Measurements from ENCODE around the gene DRD5. TPM values are rescaled to one million over a fixed set of nuclear protein-coding genes. Genes with fewer than 3 reads are reported as not detected.
A peak's percentile ranks its signal among the peaks of the same experiment; 100 is the strongest.

Gene DRD5
- total and polyA plus RNA-seq, 10 of the 15 experiments (the other 5 are each of a cell fraction or from before 2014, with no cell fraction given), result not detected

DNA sequence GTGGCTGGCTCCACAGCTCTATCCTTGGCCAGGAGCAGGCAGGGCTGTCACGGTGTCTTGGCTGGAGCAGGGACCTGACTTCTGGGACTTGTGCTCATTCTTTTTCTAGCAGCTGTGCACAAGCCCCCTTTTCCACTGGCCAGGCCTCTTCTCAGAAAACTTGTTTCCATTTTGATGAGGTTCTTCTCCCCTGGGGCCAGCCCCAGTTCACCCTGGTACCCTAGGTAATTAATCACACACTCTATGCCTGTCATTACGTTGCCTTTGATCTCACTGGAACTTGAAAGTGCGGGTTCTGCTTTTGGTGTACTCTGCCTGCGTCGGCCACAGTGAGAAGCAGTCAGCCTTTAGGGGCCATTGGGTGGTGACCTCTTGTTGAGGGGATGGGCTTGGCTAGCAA is 26.6 kb downstream of the DRD5 start (continued):
- no peak for TF ChIP-seq ZNF592 (IDR thresholded peaks at IDR 0.05)
- TF ChIP-seq SIX5 (IDR thresholded peaks at IDR 0.05; ENCODE audit: low read depth, low read length, severe bottlenecking), result no peak
- TF ChIP-seq, protein P1, sequence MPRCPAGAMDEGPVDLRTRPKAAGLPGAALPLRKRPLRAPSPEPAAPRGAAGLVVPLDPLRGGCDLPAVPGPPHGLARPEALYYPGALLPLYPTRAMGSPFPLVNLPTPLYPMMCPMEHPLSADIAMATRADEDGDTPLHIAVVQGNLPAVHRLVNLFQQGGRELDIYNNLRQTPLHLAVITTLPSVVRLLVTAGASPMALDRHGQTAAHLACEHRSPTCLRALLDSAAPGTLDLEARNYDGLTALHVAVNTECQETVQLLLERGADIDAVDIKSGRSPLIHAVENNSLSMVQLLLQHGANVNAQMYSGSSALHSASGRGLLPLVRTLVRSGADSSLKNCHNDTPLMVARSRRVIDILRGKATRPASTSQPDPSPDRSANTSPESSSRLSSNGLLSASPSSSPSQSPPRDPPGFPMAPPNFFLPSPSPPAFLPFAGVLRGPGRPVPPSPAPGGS (IDR thresholded peaks at IDR 0.05; ENCODE audit: borderline replicate concordance, insufficient read depth, low read depth, low read length, poor library complexity, severe bottlenecking), result no peak
- no peak for TF ChIP-seq RAD51 (IDR thresholded peaks at IDR 0.05)
- no peak for TF ChIP-seq HDGF (IDR thresholded peaks at IDR 0.05)
- TF ChIP-seq TCF12 (IDR thresholded peaks at IDR 0.05; ENCODE audit: low read depth, low read length), result 0 out of 2 replicates have a peak, but pooled peaks have one; percentile 44
- no peak; the same call in 1 of the 2 replicates for TF ChIP-seq YY1 (IDR thresholded peaks at IDR 0.05; ENCODE audit: low read depth, low read length)
- no peak for TF ChIP-seq SMAD5 (IDR thresholded peaks at IDR 0.05; ENCODE audit: low read depth)
- TF ChIP-seq ZNF24 (IDR thresholded peaks at IDR 0.05), result 0 out of 2 replicates have a peak, but pooled peaks have one; percentile 47
- TF ChIP-seq SIN3A (IDR thresholded peaks at IDR 0.05; ENCODE audit: low read depth, low read length), result no peak
- peak in 1 of 2 experiments; percentile 58; a peak in 2 of 4 replicates for TF ChIP-seq EP300 (IDR thresholded peaks at IDR 0.05; ENCODE audit: borderline replicate concordance in 1 of 2, control insufficient read depth in 1 of 2, low read depth in 2 of 2, low read length in 2 of 2)
- TF ChIP-seq, protein P2, sequence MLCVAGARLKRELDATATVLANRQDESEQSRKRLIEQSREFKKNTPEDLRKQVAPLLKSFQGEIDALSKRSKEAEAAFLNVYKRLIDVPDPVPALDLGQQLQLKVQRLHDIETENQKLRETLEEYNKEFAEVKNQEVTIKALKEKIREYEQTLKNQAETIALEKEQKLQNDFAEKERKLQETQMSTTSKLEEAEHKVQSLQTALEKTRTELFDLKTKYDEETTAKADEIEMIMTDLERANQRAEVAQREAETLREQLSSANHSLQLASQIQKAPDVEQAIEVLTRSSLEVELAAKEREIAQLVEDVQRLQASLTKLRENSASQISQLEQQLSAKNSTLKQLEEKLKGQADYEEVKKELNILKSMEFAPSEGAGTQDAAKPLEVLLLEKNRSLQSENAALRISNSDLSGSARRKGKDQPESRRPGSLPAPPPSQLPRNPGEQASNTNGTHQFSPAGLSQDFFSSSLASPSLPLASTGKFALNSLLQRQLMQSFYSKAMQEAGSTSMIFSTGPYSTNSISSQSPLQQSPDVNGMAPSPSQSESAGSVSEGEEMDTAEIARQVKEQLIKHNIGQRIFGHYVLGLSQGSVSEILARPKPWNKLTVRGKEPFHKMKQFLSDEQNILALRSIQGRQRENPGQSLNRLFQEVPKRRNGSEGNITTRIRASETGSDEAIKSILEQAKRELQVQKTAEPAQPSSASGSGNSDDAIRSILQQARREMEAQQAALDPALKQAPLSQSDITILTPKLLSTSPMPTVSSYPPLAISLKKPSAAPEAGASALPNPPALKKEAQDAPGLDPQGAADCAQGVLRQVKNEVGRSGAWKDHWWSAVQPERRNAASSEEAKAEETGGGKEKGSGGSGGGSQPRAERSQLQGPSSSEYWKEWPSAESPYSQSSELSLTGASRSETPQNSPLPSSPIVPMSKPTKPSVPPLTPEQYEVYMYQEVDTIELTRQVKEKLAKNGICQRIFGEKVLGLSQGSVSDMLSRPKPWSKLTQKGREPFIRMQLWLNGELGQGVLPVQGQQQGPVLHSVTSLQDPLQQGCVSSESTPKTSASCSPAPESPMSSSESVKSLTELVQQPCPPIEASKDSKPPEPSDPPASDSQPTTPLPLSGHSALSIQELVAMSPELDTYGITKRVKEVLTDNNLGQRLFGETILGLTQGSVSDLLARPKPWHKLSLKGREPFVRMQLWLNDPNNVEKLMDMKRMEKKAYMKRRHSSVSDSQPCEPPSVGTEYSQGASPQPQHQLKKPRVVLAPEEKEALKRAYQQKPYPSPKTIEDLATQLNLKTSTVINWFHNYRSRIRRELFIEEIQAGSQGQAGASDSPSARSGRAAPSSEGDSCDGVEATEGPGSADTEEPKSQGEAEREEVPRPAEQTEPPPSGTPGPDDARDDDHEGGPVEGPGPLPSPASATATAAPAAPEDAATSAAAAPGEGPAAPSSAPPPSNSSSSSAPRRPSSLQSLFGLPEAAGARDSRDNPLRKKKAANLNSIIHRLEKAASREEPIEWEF (IDR thresholded peaks at IDR 0.05; ENCODE audit: insufficient replicate concordance, low read depth, low read length), result peak; percentile 76
- TF ChIP-seq TCF7 (IDR thresholded peaks at IDR 0.05; ENCODE audit: borderline replicate concordance), result peak; percentile 93
- TF ChIP-seq, protein P3, sequence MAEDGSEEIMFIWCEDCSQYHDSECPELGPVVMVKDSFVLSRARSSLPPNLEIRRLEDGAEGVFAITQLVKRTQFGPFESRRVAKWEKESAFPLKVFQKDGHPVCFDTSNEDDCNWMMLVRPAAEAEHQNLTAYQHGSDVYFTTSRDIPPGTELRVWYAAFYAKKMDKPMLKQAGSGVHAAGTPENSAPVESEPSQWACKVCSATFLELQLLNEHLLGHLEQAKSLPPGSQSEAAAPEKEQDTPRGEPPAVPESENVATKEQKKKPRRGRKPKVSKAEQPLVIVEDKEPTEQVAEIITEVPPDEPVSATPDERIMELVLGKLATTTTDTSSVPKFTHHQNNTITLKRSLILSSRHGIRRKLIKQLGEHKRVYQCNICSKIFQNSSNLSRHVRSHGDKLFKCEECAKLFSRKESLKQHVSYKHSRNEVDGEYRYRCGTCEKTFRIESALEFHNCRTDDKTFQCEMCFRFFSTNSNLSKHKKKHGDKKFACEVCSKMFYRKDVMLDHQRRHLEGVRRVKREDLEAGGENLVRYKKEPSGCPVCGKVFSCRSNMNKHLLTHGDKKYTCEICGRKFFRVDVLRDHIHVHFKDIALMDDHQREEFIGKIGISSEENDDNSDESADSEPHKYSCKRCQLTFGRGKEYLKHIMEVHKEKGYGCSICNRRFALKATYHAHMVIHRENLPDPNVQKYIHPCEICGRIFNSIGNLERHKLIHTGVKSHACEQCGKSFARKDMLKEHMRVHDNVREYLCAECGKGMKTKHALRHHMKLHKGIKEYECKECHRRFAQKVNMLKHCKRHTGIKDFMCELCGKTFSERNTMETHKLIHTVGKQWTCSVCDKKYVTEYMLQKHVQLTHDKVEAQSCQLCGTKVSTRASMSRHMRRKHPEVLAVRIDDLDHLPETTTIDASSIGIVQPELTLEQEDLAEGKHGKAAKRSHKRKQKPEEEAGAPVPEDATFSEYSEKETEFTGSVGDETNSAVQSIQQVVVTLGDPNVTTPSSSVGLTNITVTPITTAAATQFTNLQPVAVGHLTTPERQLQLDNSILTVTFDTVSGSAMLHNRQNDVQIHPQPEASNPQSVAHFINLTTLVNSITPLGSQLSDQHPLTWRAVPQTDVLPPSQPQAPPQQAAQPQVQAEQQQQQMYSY (CRISPR knock-in tag; IDR thresholded peaks at IDR 0.05), result no peak
- no peak for TF ChIP-seq KDM1A (IDR thresholded peaks at IDR 0.05; ENCODE audit: borderline replicate concordance)
- TF ChIP-seq TBL1XR1 (IDR thresholded peaks at IDR 0.05; ENCODE audit: low read depth, low read length), result 0 out of 2 replicates have a peak, but pooled peaks have one; percentile 10

All from GM12878 (cell line).